HepG2 (cell line): ENCODE measurements around the gene PPIL6. TPM values are rescaled to one million over a fixed set of nuclear protein-coding genes. Genes with fewer than 3 reads are reported as not detected.
A peak's percentile ranks its signal among the peaks of the same experiment; 100 is the strongest.

Experiments
- AFF4 ChIP-seq: sonication (generic); formaldehyde crosslinking; IDR thresholded peaks from 2 replicates; pipeline ENCODE4 v1.4.0; 2020; ENCODE audit warnings: missing genetic modification reagents
- AKAP8 ChIP-seq: sonication (generic); formaldehyde crosslinking; IDR thresholded peaks from 2 replicates; pipeline ENCODE4 v1.5.1; 2020; ENCODE audit warnings: mild to moderate bottlenecking, missing genetic modification reagents
- ASH2L ChIP-seq: fragments of 300-600, 200-600 bp; sonication (generic); IDR thresholded peaks from 2 replicates; pipeline ENCODE4 v1.7.0; 2017; ENCODE audit warnings: low read depth, mild to moderate bottlenecking, moderate library complexity, mixed read lengths, low read length; ENCODE audit not compliant: insufficient read length
- CENPX ChIP-seq: sonication (generic); formaldehyde crosslinking; IDR thresholded peaks from 2 replicates; pipeline ENCODE4 v1.9.0; 2021; ENCODE audit warnings: mild to moderate bottlenecking, missing genetic modification reagents, moderate library complexity
- GZF1 ChIP-seq: sonication (generic); formaldehyde crosslinking; IDR thresholded peaks from 2 replicates; pipeline ENCODE4 v1.5.1; 2020; ENCODE audit warnings: mild to moderate bottlenecking, missing genetic modification reagents
- JARID2 ChIP-seq: sonication (generic); formaldehyde crosslinking; IDR thresholded peaks from 2 replicates; pipeline ENCODE4 v1.8.1; 2023; ENCODE audit warnings: missing genetic modification reagents, inconsistent platforms; ENCODE audit not compliant: insufficient replicate concordance
- KDM5B ChIP-seq: sonication (generic); formaldehyde crosslinking; IDR thresholded peaks from 2 replicates; pipeline ENCODE4 v1.4.0; 2020; ENCODE audit warnings: missing genetic modification reagents, mild to moderate bottlenecking, borderline replicate concordance
- NR2F6 ChIP-seq, 2 experiments: IDR thresholded peaks; 2 replicates each; pipeline ENCODE4 v1.6.1; 2016; ENCODE audit warnings: antibody characterized with exemption in 1 of 2, mild to moderate bottlenecking in 1 of 2
- USF2 ChIP-seq, 2 experiments: sonication (generic) in 1 of 2; formaldehyde crosslinking in 1 of 2; IDR thresholded peaks; 2 replicates each; pipeline versions ENCODE4 v1.5.1 to v1.6.1; 2011 to 2020; ENCODE audit warnings: borderline replicate concordance in 1 of 2, low read depth in 1 of 2, low read length in 1 of 2, mild to moderate bottlenecking in 1 of 2, missing genetic modification reagents in 1 of 2, moderate library complexity in 1 of 2
- ZNF10 ChIP-seq: sonication (generic); formaldehyde crosslinking; IDR thresholded peaks from 2 replicates; pipeline ENCODE4 v1.4.0; 2020; ENCODE audit warnings: mild to moderate bottlenecking, low read depth, missing genetic modification reagents, borderline replicate concordance
- ZNF44 ChIP-seq: sonication (generic); formaldehyde crosslinking; IDR thresholded peaks from 2 replicates; pipeline ENCODE4 v1.5.1; 2020; ENCODE audit warnings: mild to moderate bottlenecking, missing genetic modification reagents
- ZNF546 ChIP-seq: sonication (generic); formaldehyde crosslinking; conservative IDR thresholded peaks from 2 replicates; pipeline ENCODE4 v1.8.1; 2023; ENCODE audit warnings: mild to moderate bottlenecking, missing genetic modification reagents
- ZNF557 ChIP-seq: sonication (generic); formaldehyde crosslinking; IDR thresholded peaks from 2 replicates; pipeline ENCODE4 v1.4.0; 2020; ENCODE audit warnings: missing genetic modification reagents
- ZNF670 ChIP-seq: sonication (generic); formaldehyde crosslinking; IDR thresholded peaks from 2 replicates; pipeline ENCODE4 v1.8.0; 2022; ENCODE audit warnings: mild to moderate bottlenecking, missing genetic modification reagents, borderline replicate concordance
- ZNF749 ChIP-seq: sonication (generic); formaldehyde crosslinking; IDR thresholded peaks from 2 replicates; pipeline ENCODE4 v1.8.0; 2022; ENCODE audit warnings: mild to moderate bottlenecking, missing genetic modification reagents, moderate library complexity, borderline replicate concordance
- ZNF775 ChIP-seq: sonication (generic); formaldehyde crosslinking; IDR thresholded peaks from 2 replicates; pipeline ENCODE4 v1.4.0; 2020; ENCODE audit warnings: missing genetic modification reagents, mild to moderate bottlenecking, moderate library complexity, borderline replicate concordance
- ZNF879 ChIP-seq: sonication (generic); formaldehyde crosslinking; IDR thresholded peaks from 2 replicates; pipeline ENCODE4 v1.8.1; 2023; ENCODE audit warnings: missing genetic modification reagents
- polyA plus RNA-seq, 8 experiments: library from polyadenylated mRNA; depleted of rRNA in 3 of 8; stranded (reverse) in 7 of 8; unstranded in 1 of 8; fragments of >200 nt; fragmentation: Illumina TruSeq in 4 of 8; extraction: Trizol in 4 of 8; gene quantifications; 2 replicates each; pipeline versions ENCODE4 v1.2.1 to v1.2.3, GENCODE V29; 2011 to 2016; ENCODE audit warnings: low read depth in 4 of 8, missing spikeins in 1 of 8, mixed read lengths in 1 of 8; ENCODE audit not compliant: insufficient read depth in 1 of 8
- total RNA-seq, 5 experiments: library from RNA; depleted of rRNA; stranded (reverse); fragments of >200 nt; fragmentation: Illumina TruSeq; extraction: Trizol; gene quantifications; 2 replicates each; pipeline ENCODE4 v1.2.3, GENCODE V29; 2016; ENCODE audit warnings: low read depth in 1 of 5
- TF ChIP-seq, protein P1 (sequence below): sonication (generic); formaldehyde crosslinking; IDR thresholded peaks from 2 replicates; pipeline ENCODE4 v1.4.0; 2020; ENCODE audit warnings: low read depth, missing genetic modification reagents

PPIL6 gene
- total and polyA plus RNA-seq, 2 of the 13 experiments (the other 11 are each of a cell fraction or from before 2014, with no cell fraction given), result 0.22 to 0.46 TPM

- TF ChIP-seq AKAP8 (CRISPR knock-in tag) (peak; percentile 71; the same call in 1 of the 2 replicates), CENPX (CRISPR knock-in tag) (no peak), ZNF670 (CRISPR knock-in tag) (peak; percentile 78; the same call in 1 of the 2 replicates), ZNF557 (peak; percentile 73; the same call in 1 of the 2 replicates), JARID2 (CRISPR knock-in tag) (no peak), AFF4 (CRISPR knock-in tag) (no peak; the same call in 1 of the 2 replicates), NR2F6 (IDR thresholded peaks at IDR 0.05) (no peak), NR2F6 (CRISPR knock-in tag; IDR thresholded peaks at IDR 0.05) (peak; percentile 53; the same call in 1 of the 2 replicates), ZNF879 (CRISPR knock-in tag) (no peak), ASH2L (peak; percentile 8), ZNF546 (CRISPR knock-in tag) (no peak), ZNF749 (CRISPR knock-in tag) (no peak), ZNF44 (no peak), ZNF775 (no peak), GZF1 (CRISPR knock-in tag) (no peak), KDM5B (CRISPR knock-in tag) (peak; percentile 65), ZNF10 (CRISPR knock-in tag) (0 out of 2 replicates have a peak, but pooled peaks have one; percentile 43), USF2 (IDR thresholded peaks at IDR 0.05; ENCODE audit: low read depth, low read length) (peak; percentile 79), USF2 (CRISPR knock-in tag; IDR thresholded peaks at IDR 0.05; ENCODE audit: borderline replicate concordance) (no peak)
- TF ChIP-seq, protein P1, sequence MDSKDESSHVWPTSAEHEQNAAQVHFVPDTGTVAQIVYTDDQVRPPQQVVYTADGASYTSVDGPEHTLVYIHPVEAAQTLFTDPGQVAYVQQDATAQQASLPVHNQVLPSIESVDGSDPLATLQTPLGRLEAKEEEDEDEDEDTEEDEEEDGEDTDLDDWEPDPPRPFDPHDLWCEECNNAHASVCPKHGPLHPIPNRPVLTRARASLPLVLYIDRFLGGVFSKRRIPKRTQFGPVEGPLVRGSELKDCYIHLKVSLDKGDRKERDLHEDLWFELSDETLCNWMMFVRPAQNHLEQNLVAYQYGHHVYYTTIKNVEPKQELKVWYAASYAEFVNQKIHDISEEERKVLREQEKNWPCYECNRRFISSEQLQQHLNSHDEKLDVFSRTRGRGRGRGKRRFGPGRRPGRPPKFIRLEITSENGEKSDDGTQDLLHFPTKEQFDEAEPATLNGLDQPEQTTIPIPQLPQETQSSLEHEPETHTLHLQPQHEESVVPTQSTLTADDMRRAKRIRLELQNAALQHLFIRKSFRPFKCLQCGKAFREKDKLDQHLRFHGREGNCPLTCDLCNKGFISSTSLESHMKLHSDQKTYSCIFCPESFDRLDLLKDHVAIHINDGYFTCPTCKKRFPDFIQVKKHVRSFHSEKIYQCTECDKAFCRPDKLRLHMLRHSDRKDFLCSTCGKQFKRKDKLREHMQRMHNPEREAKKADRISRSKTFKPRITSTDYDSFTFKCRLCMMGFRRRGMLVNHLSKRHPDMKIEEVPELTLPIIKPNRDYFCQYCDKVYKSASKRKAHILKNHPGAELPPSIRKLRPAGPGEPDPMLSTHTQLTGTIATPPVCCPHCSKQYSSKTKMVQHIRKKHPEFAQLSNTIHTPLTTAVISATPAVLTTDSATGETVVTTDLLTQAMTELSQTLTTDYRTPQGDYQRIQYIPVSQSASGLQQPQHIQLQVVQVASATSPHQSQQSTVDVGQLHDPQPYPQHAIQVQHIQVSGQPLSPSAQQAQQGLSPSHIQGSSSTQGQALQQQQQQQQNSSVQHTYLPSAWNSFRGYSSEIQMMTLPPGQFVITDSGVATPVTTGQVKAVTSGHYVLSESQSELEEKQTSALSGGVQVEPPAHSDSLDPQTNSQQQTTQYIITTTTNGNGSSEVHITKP (CRISPR knock-in tag), result no peak
Observed at GRCh38 chr6:109381747-109382575, 58.5 kb downstream of the PPIL6 start, which contains the start of gene CD164 (continued).
